ENCODE data around the gene TPRA1. TPM values are rescaled to one million over a fixed set of nuclear protein-coding genes. Genes with fewer than 3 reads are reported as not detected.

TPRA1 gene
- total RNA-seq, 1 experiment from 2014 or later, result 20.0 TPM

DNA sequence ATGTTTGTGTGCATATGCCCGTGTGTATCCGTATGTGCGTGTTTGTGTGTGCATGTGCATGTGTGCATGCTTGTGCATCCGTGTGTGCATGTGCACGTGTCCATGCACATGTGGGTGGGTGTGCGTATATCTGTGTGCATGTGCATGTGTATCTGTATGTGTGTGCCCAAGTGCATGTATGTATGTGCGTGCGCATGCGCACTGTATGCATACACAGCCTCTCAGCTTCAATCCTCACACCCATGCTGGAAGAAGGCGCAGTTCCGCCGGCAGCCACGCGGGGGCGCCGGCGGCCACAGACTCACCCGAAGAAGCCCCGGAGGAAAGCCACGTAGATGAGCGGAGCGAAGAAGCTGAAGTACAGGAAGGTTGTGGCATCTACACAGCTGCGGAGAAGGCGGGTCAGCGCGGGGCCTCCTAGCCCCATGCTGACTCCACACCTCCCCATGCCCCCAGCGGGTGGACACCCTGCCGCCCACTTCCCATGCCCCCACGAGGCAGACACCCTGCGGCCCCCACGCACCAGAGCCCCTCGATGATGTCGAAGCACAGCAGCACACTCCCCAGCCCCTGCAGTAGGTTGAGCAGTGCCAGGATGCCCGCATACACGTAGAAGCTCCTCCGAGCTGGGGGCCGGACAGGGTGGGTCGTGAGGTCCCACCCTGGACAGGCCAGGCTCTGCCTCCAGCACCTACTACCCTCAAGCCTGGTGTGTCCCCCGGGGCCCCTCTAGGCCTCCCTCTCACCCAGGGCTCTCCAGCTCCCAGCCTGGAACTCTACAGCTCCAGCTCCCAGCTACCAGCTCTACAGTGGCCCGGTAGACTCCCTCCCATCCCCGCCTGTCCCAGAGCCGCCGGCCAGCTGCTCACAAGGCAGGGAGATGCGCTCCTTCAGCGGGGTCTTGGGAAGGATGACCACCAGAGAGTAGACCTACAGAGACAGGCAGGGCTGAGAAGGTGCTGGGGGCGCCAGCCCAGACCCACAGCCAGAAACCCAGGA is 15.4 kb downstream of the TPRA1 start:
- Histone ChIP-seq H2BK120ac (ENCODE audit: low read depth, low read length, poor library complexity, severe bottlenecking) (no peak overlapping the region), H3T11ph (ENCODE audit: low read length) (no peak overlapping the region), H2BK20ac (ENCODE audit: low read depth, low read length, poor library complexity, severe bottlenecking) (no peak overlapping the region), H3K4me1 (ENCODE audit: insufficient read depth, low read length) (no peaks in the 10 kb centered on the region; the same call in 1 of the 2 replicates), H2BK15ac (ENCODE audit: low read depth, low read length) (no peak overlapping the region), H4K91ac (ENCODE audit: insufficient read length, low read depth, low read length) (no peak overlapping the region), H3K23ac (ENCODE audit: insufficient read length, low read depth, low read length) (no peak overlapping the region), H2AK5ac (ENCODE audit: insufficient read length, low read length) (no peak overlapping the region), H3K9me3 (ENCODE audit: control insufficient read depth, low read depth, low read length) (no peaks in the 10 kb centered on the region), H2BK12ac (ENCODE audit: insufficient read length, low read depth, low read length) (no peak overlapping the region), H3K56ac (ENCODE audit: insufficient read length, low read depth, low read length) (no peak overlapping the region), H3K4ac (ENCODE audit: low read depth, low read length) (no peak overlapping the region), H4K5ac (ENCODE audit: insufficient read length, low read depth, low read length) (no peak overlapping the region), H3K27me3 (ENCODE audit: insufficient read depth, low read length) (no peaks in the 10 kb centered on the region), H4K20me1 (ENCODE audit: control insufficient read depth, insufficient read depth, insufficient read length) (no peaks in the 10 kb centered on the region), H3K27ac (ENCODE audit: insufficient read length, low read depth, low read length) (no peak overlapping the region), H2AFZ (ENCODE audit: low read length) (no peak overlapping the region), H3K23me2 (ENCODE audit: insufficient read length, low read depth, low read length, poor library complexity, severe bottlenecking) (no peaks in the 10 kb centered on the region), H2BK5ac (ENCODE audit: insufficient read length, low read length) (no peak overlapping the region), H3K9ac (ENCODE audit: extremely low read depth, insufficient read length, low read length) (no peak overlapping the region), H3K79me1 (ENCODE audit: insufficient read depth, low read depth, low read length, poor library complexity, severe bottlenecking) (no peaks in the 10 kb centered on the region), H3K18ac (ENCODE audit: insufficient read length, low read depth, low read length) (no peak overlapping the region), H3K14ac (ENCODE audit: insufficient read depth, low read length) (no peak overlapping the region), H4K8ac (replicated peaks; ENCODE audit: insufficient read length, low read depth, low read length) (no peak overlapping the region), H3K79me2 (ENCODE audit: insufficient read depth, low read length) (no peaks in the 10 kb centered on the region), H3K4me2 (ENCODE audit: insufficient read depth, insufficient read length, low read length) (no peak overlapping the region)
- H3K36me3 Mint-ChIP-seq (ENCODE audit: insufficient read depth in 1 of 3, low read depth in 3 of 3), result peaks cover 6 to 35% (median 33%) of the 10 kb centered on the region in 3 experiments
- H3K4me3 Mint-ChIP-seq, result peak overlapping the region in 1 of 2 experiments; percentile 41; a peak in 1 of 5 replicates
- no peaks in the 10 kb centered on the region; a peak in 1 of 5 replicates for H3K9me3 Mint-ChIP-seq
- WGBS (ENCODE audit: extremely low coverage, insufficient read length, low lambda C conversion rate), result no CpG with 5 or more reads among the region's 46 CpGs
- peak; percentile 86 for DNase-seq
- H3K27ac Mint-ChIP-seq, result no peak overlapping the region
- H3K27me3 Mint-ChIP-seq (ENCODE audit: low read depth), result no peaks in the 10 kb centered on the region
- TF ChIP-seq, protein P1, sequence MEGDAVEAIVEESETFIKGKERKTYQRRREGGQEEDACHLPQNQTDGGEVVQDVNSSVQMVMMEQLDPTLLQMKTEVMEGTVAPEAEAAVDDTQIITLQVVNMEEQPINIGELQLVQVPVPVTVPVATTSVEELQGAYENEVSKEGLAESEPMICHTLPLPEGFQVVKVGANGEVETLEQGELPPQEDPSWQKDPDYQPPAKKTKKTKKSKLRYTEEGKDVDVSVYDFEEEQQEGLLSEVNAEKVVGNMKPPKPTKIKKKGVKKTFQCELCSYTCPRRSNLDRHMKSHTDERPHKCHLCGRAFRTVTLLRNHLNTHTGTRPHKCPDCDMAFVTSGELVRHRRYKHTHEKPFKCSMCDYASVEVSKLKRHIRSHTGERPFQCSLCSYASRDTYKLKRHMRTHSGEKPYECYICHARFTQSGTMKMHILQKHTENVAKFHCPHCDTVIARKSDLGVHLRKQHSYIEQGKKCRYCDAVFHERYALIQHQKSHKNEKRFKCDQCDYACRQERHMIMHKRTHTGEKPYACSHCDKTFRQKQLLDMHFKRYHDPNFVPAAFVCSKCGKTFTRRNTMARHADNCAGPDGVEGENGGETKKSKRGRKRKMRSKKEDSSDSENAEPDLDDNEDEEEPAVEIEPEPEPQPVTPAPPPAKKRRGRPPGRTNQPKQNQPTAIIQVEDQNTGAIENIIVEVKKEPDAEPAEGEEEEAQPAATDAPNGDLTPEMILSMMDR (conservative IDR thresholded peaks at IDR 0.05), result peak; percentile 94
- 0 out of 4 replicates have a peak, but pooled peaks cover 2% of the 10 kb centered on the region in 2 experiments for H3K4me1 Mint-ChIP-seq

Data from H9 (cell line).